ENCODE measurements around the gene POU3F3.

DNA sequence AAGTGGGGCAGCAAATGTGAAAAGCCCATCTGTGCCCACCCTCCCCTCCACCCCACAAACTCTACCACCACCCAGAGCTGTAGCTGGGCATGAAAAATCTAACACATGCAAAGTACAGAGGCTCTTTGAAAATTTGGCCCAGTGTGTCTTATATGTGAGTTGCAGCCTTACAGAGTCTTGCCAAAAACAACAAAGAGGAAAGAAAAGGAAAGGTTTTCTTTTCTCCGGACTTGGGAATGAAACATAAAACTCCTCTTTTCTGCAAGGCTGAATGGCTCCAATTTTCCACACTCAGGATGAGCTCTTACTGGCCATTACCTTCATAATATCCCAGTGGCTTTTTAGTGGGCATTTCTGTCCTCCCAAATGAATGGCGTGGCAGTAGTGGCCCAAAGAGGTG is 27.9 kb upstream of the POU3F3 start:
- TF ChIP-seq, protein P1, sequence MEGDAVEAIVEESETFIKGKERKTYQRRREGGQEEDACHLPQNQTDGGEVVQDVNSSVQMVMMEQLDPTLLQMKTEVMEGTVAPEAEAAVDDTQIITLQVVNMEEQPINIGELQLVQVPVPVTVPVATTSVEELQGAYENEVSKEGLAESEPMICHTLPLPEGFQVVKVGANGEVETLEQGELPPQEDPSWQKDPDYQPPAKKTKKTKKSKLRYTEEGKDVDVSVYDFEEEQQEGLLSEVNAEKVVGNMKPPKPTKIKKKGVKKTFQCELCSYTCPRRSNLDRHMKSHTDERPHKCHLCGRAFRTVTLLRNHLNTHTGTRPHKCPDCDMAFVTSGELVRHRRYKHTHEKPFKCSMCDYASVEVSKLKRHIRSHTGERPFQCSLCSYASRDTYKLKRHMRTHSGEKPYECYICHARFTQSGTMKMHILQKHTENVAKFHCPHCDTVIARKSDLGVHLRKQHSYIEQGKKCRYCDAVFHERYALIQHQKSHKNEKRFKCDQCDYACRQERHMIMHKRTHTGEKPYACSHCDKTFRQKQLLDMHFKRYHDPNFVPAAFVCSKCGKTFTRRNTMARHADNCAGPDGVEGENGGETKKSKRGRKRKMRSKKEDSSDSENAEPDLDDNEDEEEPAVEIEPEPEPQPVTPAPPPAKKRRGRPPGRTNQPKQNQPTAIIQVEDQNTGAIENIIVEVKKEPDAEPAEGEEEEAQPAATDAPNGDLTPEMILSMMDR (IDR thresholded peaks at IDR 0.05; ENCODE audit: insufficient read depth, low read length) = no peak
- TF ChIP-seq GABPA (IDR thresholded peaks at IDR 0.05; ENCODE audit: low read depth) (no peak), REST (IDR thresholded peaks at IDR 0.05; ENCODE audit: insufficient replicate concordance, low read depth) (no peak), POLR2AphosphoS5 (IDR thresholded peaks at IDR 0.05; ENCODE audit: low read depth) (no peak)
